Pancreas (tissue), 10 donors: Measurements from ENCODE around the gene DHX9. TPM values are rescaled to one million over a fixed set of nuclear protein-coding genes. Genes with fewer than 3 reads are reported as not detected.

ENCODE experiments used
- ATAC-seq, 4 donors: fragments of 200-7000 bp; cut with Tn5 transposase; one replicate each; pipeline versions ENCODE4 v1.8.0 to v1.9.1; 2020; ENCODE audit warnings: mild to moderate bottlenecking in 4 of 4, moderate library complexity in 4 of 4
- DNase-seq, 6 donors: peaks; one replicate each; pipeline ENCODE4 v3.0.0-alpha.2; 2020
- FAIRE-seq: peaks from 2 replicates; lab custom pipeline; 2012; peaks lifted over from hg19 to GRCh38; lab: Jason Lieb, UNC
- H3K27ac ChIP-seq, 4 donors: fragments of 200-600 bp; sonication (generic); 1 replicate in 3 of 4; 2 replicates in 1 of 4; pipeline versions ENCODE4 v1.5.0 to v1.8.0; 2020
- H3K27me3 ChIP-seq, 4 donors: fragments of 200-600 bp; one replicate each; pipeline ENCODE4 v1.8.0; 2021
- H3K36me3 ChIP-seq, 3 donors: fragments of 200-600 bp; sonication (generic) in 1 of 3; one replicate each; pipeline versions ENCODE4 v1.5.0 to v1.8.0; 2020 to 2021
- H3K4me1 ChIP-seq, 3 donors: fragments of 200-600 bp; one replicate each; pipeline ENCODE4 v1.8.0; 2021
- H3K4me3 ChIP-seq, 4 donors: fragments of 200-600 bp; sonication (generic) in 2 of 4; one replicate each; pipeline versions ENCODE4 v1.5.0 to v1.8.0; 2020 to 2021
- H3K9me3 ChIP-seq, 4 donors: fragments of 200-600 bp; one replicate each; pipeline ENCODE4 v1.8.0; 2021
- WGBS, 2 donors: extraction: QIAGEN DNeasy Blood & Tissue Kit; methylation state at CpG; one replicate each; pipeline ENCODE4 v1.1.7; 2013; 5-methylcytosine and 5-hydroxymethylcytosine counted together
- intact Hi-C, 3 donors: fragments of 100-400 bp; cut with DNase I; formaldehyde crosslinking; loops; one replicate each; pipeline versions ENCODE4 v1.11.1 to v1.14.2; 2022
- polyA plus RNA-seq, 2 donors: library from polyadenylated mRNA; stranded (reverse); fragments of 200-250 nt; gene quantifications; one replicate each; pipeline ENCODE4 v1.2.3, GENCODE V29; 2013
- total RNA-seq, 6 donors: library from RNA; stranded (reverse); fragmentation: NEBNext Ultra II Directional in 4 of 6; extraction: Animal tissue kit (Norgen Biotek cat#: 25700) in 4 of 6; gene quantifications; one replicate each; pipeline versions ENCODE4 v1.2.1 to v1.2.4, GENCODE V29; 2021 to 2023
- TF ChIP-seq, protein P1 (sequence below), 4 donors: fragments of 200-600 bp; sonication (generic) in 3 of 4; IDR thresholded peaks; one replicate each; pipeline versions ENCODE4 v1.5.0 to v1.8.0; 2021; ENCODE audit warnings: antibody characterized with exemption in 4 of 4
- donor health status: healthy with polysubstance abuse.
- donor health status: DM: no; HTN: no; CAD: no; lungs with moderate emphysema.
- donor health status: DM: no; HTN: no; CAD: no.
- donor health status: control.
- donor health status: control.
- donor health status: Bipolar disorder and iron deficiency.
- donor health status: DM: yes; HTN: yes; CAD: no.
- donor health status: DM: no; HTN: no; CAD: no.
- donor health status: DM: no; HTN: no; CAD: no.
- donor health status: DM: yes; HTN: yes; CAD: no.

Gene DHX9
- 10 to 100 TPM; 39.3 to 71.7 (median 58.9) TPM for total RNA-seq
- polyA plus RNA-seq, result 10 to 100 TPM; 28.5 to 62.1 TPM

DNA sequence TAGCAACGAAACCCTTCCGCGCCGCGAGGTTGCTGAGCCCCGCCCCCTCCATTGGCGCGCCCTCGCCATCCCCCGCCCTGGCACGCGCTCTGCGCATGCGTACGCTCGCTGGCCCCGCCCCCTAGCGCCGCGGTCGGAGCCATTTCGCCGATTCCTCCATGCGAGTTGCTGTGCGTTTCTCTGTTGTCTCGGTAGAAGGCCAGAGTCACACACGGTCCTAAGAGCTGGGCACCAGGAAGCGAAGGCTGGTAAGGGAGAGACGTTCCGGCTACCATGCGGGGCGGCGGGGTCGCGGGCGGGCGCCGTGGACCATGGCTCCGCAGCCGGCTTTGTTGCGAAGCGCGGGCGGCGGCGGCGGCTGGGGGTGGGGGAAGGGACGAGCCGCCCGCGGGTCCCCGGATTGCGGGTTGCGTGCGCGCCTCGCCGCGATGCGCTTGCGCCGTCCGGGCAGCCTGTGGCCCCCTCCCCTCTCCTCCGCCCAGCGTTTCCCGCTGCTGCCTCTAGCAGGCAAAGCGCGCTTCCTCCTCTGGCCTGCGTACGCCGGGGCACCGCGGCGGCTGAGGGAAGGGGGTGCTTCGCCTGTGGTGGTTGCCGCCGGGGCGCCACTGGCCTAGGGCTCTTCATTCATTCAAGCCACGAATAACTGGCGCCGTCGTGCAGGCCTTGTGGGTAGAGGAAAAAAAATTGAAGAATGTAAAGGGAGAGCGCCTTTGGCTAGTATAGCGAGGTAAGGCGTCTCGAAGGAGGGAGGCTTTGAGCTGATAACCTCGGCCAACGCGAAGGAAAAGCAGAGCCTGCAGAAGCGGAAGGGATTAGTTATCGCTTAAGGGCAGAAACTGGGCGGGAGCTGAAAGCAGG is at the start of gene DHX9:
Gene DHX9, plus strand, starts transcription at position 139 of the 858 bp plus-strand sequence. CDS start 3,220 bp downstream, outside the sequence.
- Histone ChIP-seq H3K4me3 (peak within 1 kb of the TSS; percentile 51 to 89 (median 78)), H3K27ac (peak within 1 kb of the TSS; percentile 73 to 90 (median 87)), H3K27me3 (no peaks in the 10 kb centered on the region), H3K4me1 (peaks cover 0 to 26% (median 26%) of the 10 kb centered on the region in 3 donors), H3K36me3 (peaks cover 0 to 5% (median 0%) of the 10 kb centered on the region in 3 donors), H3K9me3 (no peaks in the 10 kb centered on the region)
- TF ChIP-seq, protein P1, sequence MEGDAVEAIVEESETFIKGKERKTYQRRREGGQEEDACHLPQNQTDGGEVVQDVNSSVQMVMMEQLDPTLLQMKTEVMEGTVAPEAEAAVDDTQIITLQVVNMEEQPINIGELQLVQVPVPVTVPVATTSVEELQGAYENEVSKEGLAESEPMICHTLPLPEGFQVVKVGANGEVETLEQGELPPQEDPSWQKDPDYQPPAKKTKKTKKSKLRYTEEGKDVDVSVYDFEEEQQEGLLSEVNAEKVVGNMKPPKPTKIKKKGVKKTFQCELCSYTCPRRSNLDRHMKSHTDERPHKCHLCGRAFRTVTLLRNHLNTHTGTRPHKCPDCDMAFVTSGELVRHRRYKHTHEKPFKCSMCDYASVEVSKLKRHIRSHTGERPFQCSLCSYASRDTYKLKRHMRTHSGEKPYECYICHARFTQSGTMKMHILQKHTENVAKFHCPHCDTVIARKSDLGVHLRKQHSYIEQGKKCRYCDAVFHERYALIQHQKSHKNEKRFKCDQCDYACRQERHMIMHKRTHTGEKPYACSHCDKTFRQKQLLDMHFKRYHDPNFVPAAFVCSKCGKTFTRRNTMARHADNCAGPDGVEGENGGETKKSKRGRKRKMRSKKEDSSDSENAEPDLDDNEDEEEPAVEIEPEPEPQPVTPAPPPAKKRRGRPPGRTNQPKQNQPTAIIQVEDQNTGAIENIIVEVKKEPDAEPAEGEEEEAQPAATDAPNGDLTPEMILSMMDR (IDR thresholded peaks at IDR 0.05), result no peak
- peak; percentile 91 to 100 (median 96) for DNase-seq
- 0 to 1% methylated on average over 72 to 92 of the region's 92 CpGs for WGBS, 2 donors
- no peak for FAIRE-seq
- intact Hi-C loops, result no loop called here
- peak; percentile 91 to 95 (median 94) for ATAC-seq

DNA sequence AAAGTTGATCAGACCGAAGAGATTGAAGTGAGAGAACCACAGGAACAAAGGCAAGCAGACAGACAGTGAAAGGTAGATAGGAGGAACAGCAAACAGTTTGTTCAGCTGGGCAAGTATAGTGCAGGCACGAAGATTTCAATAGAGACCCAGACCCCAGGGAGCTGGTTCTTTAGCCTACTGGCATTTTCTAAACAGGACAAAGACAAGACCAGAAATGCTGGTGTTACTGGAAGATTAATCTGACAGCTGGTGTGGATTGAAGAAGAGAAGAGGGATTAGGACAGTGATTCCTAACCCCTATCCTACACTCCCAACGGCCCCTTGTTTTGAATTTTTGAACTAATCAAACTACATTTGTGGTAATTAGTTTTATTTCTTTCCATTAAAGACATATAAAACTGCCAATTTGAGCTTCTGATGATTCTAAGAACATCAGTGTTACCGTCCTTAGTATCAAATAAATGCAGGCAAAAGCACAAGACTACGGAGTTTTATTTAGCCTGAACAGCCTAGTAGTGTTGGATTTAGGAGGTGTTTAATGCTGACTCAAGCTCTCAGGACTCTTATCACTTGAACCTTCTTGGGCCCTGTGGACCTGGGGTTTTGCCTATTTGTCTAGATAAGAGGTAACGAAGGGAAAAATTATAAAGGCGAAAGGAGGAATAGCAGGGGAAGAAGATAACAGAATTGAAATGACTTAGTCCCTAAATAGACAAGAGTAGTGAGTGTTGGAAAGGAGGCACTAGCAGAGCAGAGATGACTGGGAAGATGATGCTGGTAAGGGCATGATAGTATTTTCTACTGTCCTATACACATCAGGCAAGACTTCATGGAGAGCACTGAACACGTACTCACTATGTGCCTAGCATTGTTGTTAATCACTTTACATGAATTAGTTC is 47.6 kb upstream of the DHX9 start:
- Histone ChIP-seq H3K9me3 (no peaks in the 10 kb centered on the region), H3K4me3 (no peak overlapping the region), H3K27me3 (no peaks in the 10 kb centered on the region), H3K4me1 (peaks cover 0 to 5% (median 0%) of the 10 kb centered on the region in 3 donors), H3K36me3 (no peaks in the 10 kb centered on the region), H3K27ac (no peak overlapping the region)
- no peak for ATAC-seq
- intact Hi-C loops, result loop anchor here in 1 of 3 donors (10.0 kb wide), 1 partner anchor 197 kb away; no protein-coding TSS in a partner anchor
- TF ChIP-seq, protein P1 (IDR thresholded peaks at IDR 0.05), result no peak
- DNase-seq, result no peak
- 72 to 84% methylated on average over 8 of the region's 8 CpGs for WGBS, 2 donors
- no peak for FAIRE-seq

DNA sequence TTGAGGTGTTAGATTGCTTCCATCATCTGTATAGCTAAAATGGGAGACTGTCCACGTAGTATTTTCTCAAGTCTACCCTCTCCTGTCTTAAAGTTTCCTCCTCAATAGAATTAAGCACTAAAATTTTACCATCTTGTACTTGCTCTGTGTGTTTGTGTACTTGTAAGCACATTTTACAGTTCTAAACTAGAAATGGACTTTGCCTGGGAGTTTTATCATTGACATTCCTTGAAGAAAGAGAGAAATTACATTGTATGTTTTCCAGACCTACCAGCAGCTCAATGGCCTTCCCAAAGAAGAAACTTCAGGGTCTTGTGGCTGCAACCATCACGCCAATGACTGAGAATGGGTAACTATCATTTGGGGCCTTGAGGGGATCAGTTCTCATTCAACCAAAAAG is 45.1 kb upstream of the DHX9 start:
- Histone ChIP-seq H3K4me1 (peaks cover 0 to 5% (median 0%) of the 10 kb centered on the region in 3 donors), H3K27me3 (no peaks in the 10 kb centered on the region), H3K4me3 (no peak overlapping the region), H3K36me3 (no peaks in the 10 kb centered on the region), H3K27ac (peak overlapping the region in 1 of 4 donors; percentile 27), H3K9me3 (no peaks in the 10 kb centered on the region)
- TF ChIP-seq, protein P1 (IDR thresholded peaks at IDR 0.05), result no peak
- intact Hi-C loops, result loop anchor here in 1 of 3 donors (10.0 kb wide), 1 partner anchor 199 kb away; no protein-coding TSS in a partner anchor
- FAIRE-seq, result no peak
- ATAC-seq, result no peak
- WGBS, 2 donors, result 94 to 96% methylated on average over 2 of the region's 2 CpGs
- no peak for DNase-seq

DNA sequence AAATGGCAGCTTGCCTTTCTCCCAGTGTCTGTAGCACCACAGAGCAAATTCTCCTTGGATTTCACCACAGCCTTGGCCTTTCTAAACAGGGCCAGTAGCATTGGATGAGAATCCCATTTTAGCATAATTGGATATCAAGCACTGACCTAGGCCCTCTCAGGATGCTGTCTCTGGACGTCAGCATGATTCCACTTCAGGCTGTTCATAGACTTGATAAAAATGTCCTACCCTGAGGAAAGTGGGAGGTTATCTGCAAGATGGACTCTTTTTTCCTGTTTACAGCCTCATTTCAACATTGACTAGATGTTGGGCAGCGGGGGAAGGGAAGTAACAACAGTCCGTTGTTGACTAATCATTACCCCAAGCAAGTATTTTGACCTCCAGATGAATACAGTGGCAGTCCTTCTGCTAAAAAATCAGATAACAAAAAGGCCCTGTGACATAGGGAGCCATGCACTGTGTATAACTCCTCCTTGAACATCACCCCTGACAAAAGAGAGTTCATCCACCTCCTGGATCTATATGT is 44.4 kb upstream of the DHX9 start:
- 68% methylated on average over 3 of the region's 3 CpGs for WGBS, 2 donors
- TF ChIP-seq, protein P1 (IDR thresholded peaks at IDR 0.05), result no peak
- Histone ChIP-seq H3K27ac (peak overlapping the region in 2 of 4 donors; percentile 23 to 27), H3K9me3 (no peaks in the 10 kb centered on the region), H3K36me3 (no peaks in the 10 kb centered on the region), H3K4me1 (peaks cover 0 to 5% (median 0%) of the 10 kb centered on the region in 3 donors), H3K4me3 (no peak overlapping the region), H3K27me3 (no peaks in the 10 kb centered on the region)
- intact Hi-C loops, result loop anchor here in 1 of 3 donors (10.0 kb wide), 1 partner anchor 200 kb away; no protein-coding TSS in a partner anchor
- peak in 2 of 4 donors; percentile 14 to 24 for ATAC-seq
- no peak for FAIRE-seq
- no peak for DNase-seq
